ENCODE results near the gene LRMDA. TPM values are rescaled to one million over a fixed set of nuclear protein-coding genes. Genes with fewer than 3 reads are reported as not detected.

The LRMDA gene
- total and polyA plus RNA-seq, 2 of the 13 experiments (the other 11 are each of a cell fraction or from before 2014, with no cell fraction given) = 13.4 to 22.0 TPM

DNA sequence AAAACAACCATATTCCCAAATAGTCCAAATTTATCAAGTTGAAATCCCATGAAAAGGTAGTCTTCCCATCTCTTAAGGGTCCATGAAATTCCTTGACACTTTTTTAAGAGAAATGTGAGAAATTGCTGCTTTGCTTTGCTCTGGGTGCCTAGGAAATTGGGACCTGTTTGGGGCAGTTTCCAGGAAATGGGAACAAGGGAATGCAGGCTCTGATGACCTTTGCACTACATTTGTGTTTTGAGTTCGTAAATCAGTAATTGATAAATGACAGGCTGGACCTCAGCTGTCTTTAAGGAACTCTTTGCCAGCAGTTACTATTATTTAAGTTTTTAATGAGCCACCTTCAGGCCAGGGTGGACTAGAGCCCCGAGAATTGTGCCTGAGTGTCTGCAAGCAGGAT, 203.5 kb downstream of the LRMDA start (continued):
- no peak for TF ChIP-seq ZNF12 (CRISPR knock-in tag; IDR thresholded peaks at IDR 0.05)
- TF ChIP-seq KDM3A (CRISPR knock-in tag; IDR thresholded peaks at IDR 0.05; ENCODE audit: low read depth) = no peak
- TF ChIP-seq ZKSCAN8 (CRISPR knock-in tag; IDR thresholded peaks at IDR 0.05; ENCODE audit: borderline replicate concordance) = no peak
- no peak for TF ChIP-seq ZNF703 (CRISPR knock-in tag; IDR thresholded peaks at IDR 0.05; ENCODE audit: borderline replicate concordance)
- TF ChIP-seq HNF4A (CRISPR knock-in tag; IDR thresholded peaks at IDR 0.05) = peak; percentile 60; the same call in 1 of the 2 replicates
- TF ChIP-seq PAWR (CRISPR knock-in tag; IDR thresholded peaks at IDR 0.05; ENCODE audit: borderline replicate concordance) = no peak
- TF ChIP-seq KLF11 (CRISPR knock-in tag; IDR thresholded peaks at IDR 0.05) = no peak
- TF ChIP-seq EHMT2 (IDR thresholded peaks at IDR 0.05; ENCODE audit: borderline replicate concordance, low read depth, low read length) = no peak
- no peak for TF ChIP-seq HIVEP1 (CRISPR knock-in tag; IDR thresholded peaks at IDR 0.05)
- TF ChIP-seq, protein P1, sequence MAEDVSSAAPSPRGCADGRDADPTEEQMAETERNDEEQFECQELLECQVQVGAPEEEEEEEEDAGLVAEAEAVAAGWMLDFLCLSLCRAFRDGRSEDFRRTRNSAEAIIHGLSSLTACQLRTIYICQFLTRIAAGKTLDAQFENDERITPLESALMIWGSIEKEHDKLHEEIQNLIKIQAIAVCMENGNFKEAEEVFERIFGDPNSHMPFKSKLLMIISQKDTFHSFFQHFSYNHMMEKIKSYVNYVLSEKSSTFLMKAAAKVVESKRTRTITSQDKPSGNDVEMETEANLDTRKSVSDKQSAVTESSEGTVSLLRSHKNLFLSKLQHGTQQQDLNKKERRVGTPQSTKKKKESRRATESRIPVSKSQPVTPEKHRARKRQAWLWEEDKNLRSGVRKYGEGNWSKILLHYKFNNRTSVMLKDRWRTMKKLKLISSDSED (CRISPR knock-in tag; IDR thresholded peaks at IDR 0.05) = no peak
- TF ChIP-seq SAP130 (CRISPR knock-in tag; IDR thresholded peaks at IDR 0.05; ENCODE audit: low read depth) = no peak
- TF ChIP-seq, protein P2, sequence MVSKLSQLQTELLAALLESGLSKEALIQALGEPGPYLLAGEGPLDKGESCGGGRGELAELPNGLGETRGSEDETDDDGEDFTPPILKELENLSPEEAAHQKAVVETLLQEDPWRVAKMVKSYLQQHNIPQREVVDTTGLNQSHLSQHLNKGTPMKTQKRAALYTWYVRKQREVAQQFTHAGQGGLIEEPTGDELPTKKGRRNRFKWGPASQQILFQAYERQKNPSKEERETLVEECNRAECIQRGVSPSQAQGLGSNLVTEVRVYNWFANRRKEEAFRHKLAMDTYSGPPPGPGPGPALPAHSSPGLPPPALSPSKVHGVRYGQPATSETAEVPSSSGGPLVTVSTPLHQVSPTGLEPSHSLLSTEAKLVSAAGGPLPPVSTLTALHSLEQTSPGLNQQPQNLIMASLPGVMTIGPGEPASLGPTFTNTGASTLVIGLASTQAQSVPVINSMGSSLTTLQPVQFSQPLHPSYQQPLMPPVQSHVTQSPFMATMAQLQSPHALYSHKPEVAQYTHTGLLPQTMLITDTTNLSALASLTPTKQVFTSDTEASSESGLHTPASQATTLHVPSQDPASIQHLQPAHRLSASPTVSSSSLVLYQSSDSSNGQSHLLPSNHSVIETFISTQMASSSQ (IDR thresholded peaks at IDR 0.05; ENCODE audit: low read depth) = no peak
- TF ChIP-seq, protein P2 (CRISPR knock-in tag; IDR thresholded peaks at IDR 0.05; ENCODE audit: borderline replicate concordance) = 0 out of 2 replicates have a peak, but pooled peaks have one; percentile 20
- TF ChIP-seq, protein P3, sequence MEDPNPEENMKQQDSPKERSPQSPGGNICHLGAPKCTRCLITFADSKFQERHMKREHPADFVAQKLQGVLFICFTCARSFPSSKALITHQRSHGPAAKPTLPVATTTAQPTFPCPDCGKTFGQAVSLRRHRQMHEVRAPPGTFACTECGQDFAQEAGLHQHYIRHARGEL (CRISPR knock-in tag; IDR thresholded peaks at IDR 0.05) = no peak
- TF ChIP-seq, protein P4, sequence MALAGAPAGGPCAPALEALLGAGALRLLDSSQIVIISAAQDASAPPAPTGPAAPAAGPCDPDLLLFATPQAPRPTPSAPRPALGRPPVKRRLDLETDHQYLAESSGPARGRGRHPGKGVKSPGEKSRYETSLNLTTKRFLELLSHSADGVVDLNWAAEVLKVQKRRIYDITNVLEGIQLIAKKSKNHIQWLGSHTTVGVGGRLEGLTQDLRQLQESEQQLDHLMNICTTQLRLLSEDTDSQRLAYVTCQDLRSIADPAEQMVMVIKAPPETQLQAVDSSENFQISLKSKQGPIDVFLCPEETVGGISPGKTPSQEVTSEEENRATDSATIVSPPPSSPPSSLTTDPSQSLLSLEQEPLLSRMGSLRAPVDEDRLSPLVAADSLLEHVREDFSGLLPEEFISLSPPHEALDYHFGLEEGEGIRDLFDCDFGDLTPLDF (CRISPR knock-in tag; IDR thresholded peaks at IDR 0.05) = no peak
- TF ChIP-seq SNAI1 (CRISPR knock-in tag; IDR thresholded peaks at IDR 0.05; ENCODE audit: borderline replicate concordance) = no peak
- no peak for TF ChIP-seq PRPF4 (IDR thresholded peaks at IDR 0.05; ENCODE audit: low read depth, low read length, poor library complexity, severe bottlenecking)
- TF ChIP-seq, protein P5, sequence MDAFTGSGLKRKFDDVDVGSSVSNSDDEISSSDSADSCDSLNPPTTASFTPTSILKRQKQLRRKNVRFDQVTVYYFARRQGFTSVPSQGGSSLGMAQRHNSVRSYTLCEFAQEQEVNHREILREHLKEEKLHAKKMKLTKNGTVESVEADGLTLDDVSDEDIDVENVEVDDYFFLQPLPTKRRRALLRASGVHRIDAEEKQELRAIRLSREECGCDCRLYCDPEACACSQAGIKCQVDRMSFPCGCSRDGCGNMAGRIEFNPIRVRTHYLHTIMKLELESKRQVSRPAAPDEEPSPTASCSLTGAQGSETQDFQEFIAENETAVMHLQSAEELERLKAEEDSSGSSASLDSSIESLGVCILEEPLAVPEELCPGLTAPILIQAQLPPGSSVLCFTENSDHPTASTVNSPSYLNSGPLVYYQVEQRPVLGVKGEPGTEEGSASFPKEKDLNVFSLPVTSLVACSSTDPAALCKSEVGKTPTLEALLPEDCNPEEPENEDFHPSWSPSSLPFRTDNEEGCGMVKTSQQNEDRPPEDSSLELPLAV (CRISPR knock-in tag; conservative IDR thresholded peaks at IDR 0.05; ENCODE audit: low read depth) = no peak
- TF ChIP-seq ZBTB38 (CRISPR knock-in tag; IDR thresholded peaks at IDR 0.05) = no peak
- no peak for TF ChIP-seq ZNF773 (CRISPR knock-in tag; IDR thresholded peaks at IDR 0.05; ENCODE audit: borderline replicate concordance)
- no peak for TF ChIP-seq ZFP82 (CRISPR knock-in tag; IDR thresholded peaks at IDR 0.05; ENCODE audit: borderline replicate concordance)
- TF ChIP-seq TEAD3 (CRISPR knock-in tag; optimal IDR thresholded peaks at IDR 0.05; ENCODE audit: borderline replicate concordance) = peak; percentile 64
- TF ChIP-seq ZNF121 (CRISPR knock-in tag; IDR thresholded peaks at IDR 0.05) = no peak

All from HepG2 (cell line).